B cell (primary cell): ENCODE results near the gene PARD3. TPM values are rescaled to one million over a fixed set of nuclear protein-coding genes. Genes with fewer than 3 reads are reported as not detected.

ENCODE experiments used
- ATAC-seq: fragments of 200-7000 bp; cut with Tn5 transposase; one replicate; pipeline ENCODE4 v1.10.0; 2021; ENCODE audit warnings: low read depth, mild to moderate bottlenecking, moderate number of reproducible peaks, moderate library complexity
- CTCF ChIA-PET: fragments of 350-600 bp; sonication (Branson Sonifier 250); formaldehyde crosslinking; loops from one replicate; lab custom pipeline; 2021; ENCODE audit warnings: antibody characterized with exemption, inconsistent platforms; lab: Charles Lee
- POLR2A ChIA-PET: fragments of 350-600 bp; sonication (Branson Sonifier 250); formaldehyde crosslinking; loops from one replicate; lab custom pipeline; 2021; ENCODE audit warnings: antibody characterized with exemption; lab: Charles Lee
- DNase-seq: peaks from one replicate; pipeline ENCODE4 v3.0.0; 2013
- H2AFZ ChIP-seq: 2 replicates; pipeline ENCODE4 v1.6.1; 2012; ENCODE audit warnings: mild to moderate bottlenecking, low read depth, low read length; ENCODE audit not compliant: insufficient read depth, poor library complexity, severe bottlenecking
- H3K27ac ChIP-seq, 2 donors: 1 replicate in 1 of 2; 2 replicates in 1 of 2; pipeline ENCODE4 v1.5.1; 2012 to 2013; ENCODE audit warnings: low read length in 2 of 2, mild to moderate bottlenecking in 2 of 2, moderate library complexity in 1 of 2
- H3K27me3 ChIP-seq, 4 experiments: fragments of 200-600 bp in 1 of 4; sonication (generic) in 1 of 4; replicated peaks in 1 of 4; 1 replicate in 2 of 4; 2 replicates in 2 of 4; pipeline versions ENCODE4 v1.6.1 to v1.7.0; 2013 to 2016; ENCODE audit warnings: low read length in 3 of 4, mild to moderate bottlenecking in 2 of 4, mixed read lengths in 1 of 4, moderate library complexity in 1 of 4; ENCODE audit not compliant: insufficient read depth in 4 of 4, control insufficient read depth in 3 of 4; ENCODE audit errors: control extremely low read depth in 1 of 4
- H3K36me3 ChIP-seq, 2 experiments: replicated peaks in 1 of 2; 1 replicate in 1 of 2; 2 replicates in 1 of 2; pipeline versions ENCODE4 v1.6.1 to v1.7.1; 2013; ENCODE audit warnings: low read length in 1 of 2; ENCODE audit not compliant: insufficient read depth in 2 of 2, control insufficient read depth in 1 of 2; ENCODE audit errors: control extremely low read depth in 1 of 2, extremely low read depth in 1 of 2
- H3K4me1 ChIP-seq, 2 donors: fragments of 200-600 bp in 1 of 2; sonication (generic) in 1 of 2; 1 replicate in 1 of 2; 2 replicates in 1 of 2; pipeline versions ENCODE4 v1.5.1 to v1.6.1; 2013 to 2017; ENCODE audit warnings: low read length in 2 of 2; ENCODE audit not compliant: control insufficient read depth in 2 of 2, insufficient read depth in 2 of 2
- H3K4me2 ChIP-seq: replicated peaks from 2 replicates; pipeline ENCODE3; 2012; ENCODE audit warnings: mild to moderate bottlenecking, low read depth, low read length; ENCODE audit not compliant: poor library complexity, severe bottlenecking
- H3K4me3 ChIP-seq, 5 experiments: fragments of 200-600 bp in 1 of 5; sonication (generic) in 1 of 5; 1 replicate in 3 of 5; 2 replicates in 2 of 5; pipeline versions ENCODE4 v1.5.1 to v1.7.0; 2011 to 2016; ENCODE audit warnings: low read length in 4 of 5, mild to moderate bottlenecking in 4 of 5, low read depth in 2 of 5, control low read depth in 1 of 5, moderate library complexity in 1 of 5; ENCODE audit not compliant: insufficient read depth in 1 of 5; ENCODE audit errors: control extremely low read depth in 1 of 5, extremely low read depth in 1 of 5
- H3K79me2 ChIP-seq: fragments of 200-600 bp; sonication (generic); one replicate; pipeline ENCODE4 v1.6.0; 2016; ENCODE audit warnings: low read length; ENCODE audit not compliant: control insufficient read depth, insufficient read depth
- H3K9ac ChIP-seq: fragments of 200-600 bp; sonication (generic); 2 replicates; pipeline ENCODE4 v1.6.1; 2017; ENCODE audit warnings: mild to moderate bottlenecking, low read length, moderate library complexity
- H3K9me3 ChIP-seq, 3 donors: one replicate each; pipeline versions ENCODE4 v1.6.1 to v1.7.1; 2013; ENCODE audit warnings: low read length in 2 of 3; ENCODE audit not compliant: control insufficient read depth in 2 of 3, insufficient read depth in 1 of 3; ENCODE audit errors: control extremely low read depth in 1 of 3
- H4K20me1 ChIP-seq: 2 replicates; pipeline ENCODE4 v1.6.0; 2012; ENCODE audit warnings: mild to moderate bottlenecking, low read length; ENCODE audit not compliant: insufficient read depth, control insufficient read depth, poor library complexity, severe bottlenecking
- H3K27ac Mint-ChIP-seq: one replicate; pipeline ENCODE4 v1.8.0; 2021; ENCODE audit warnings: mixed read lengths
- H3K27me3 Mint-ChIP-seq: one replicate; pipeline ENCODE4 v1.8.0; 2021; ENCODE audit warnings: mixed read lengths
- H3K4me1 Mint-ChIP-seq: one replicate; pipeline ENCODE4 v1.8.0; 2021; ENCODE audit warnings: mixed read lengths
- H3K4me3 Mint-ChIP-seq: one replicate; pipeline ENCODE4 v1.8.0; 2021; ENCODE audit warnings: mixed read lengths
- H3K9me3 Mint-ChIP-seq: one replicate; pipeline ENCODE4 v1.8.0; 2022; ENCODE audit warnings: mixed read lengths; ENCODE audit not compliant: insufficient read depth
- CTCF ChIP-seq: fragments of 200-600 bp; IDR thresholded peaks from one replicate; pipeline ENCODE4 v1.8.0; 2022; ENCODE audit warnings: antibody characterized with exemption, mild to moderate bottlenecking
- EZH2 ChIP-seq: IDR thresholded peaks from 2 replicates; pipeline ENCODE4 v1.6.1; 2012; ENCODE audit warnings: borderline replicate concordance, low read depth, mild to moderate bottlenecking, moderate library complexity, low read length; ENCODE audit not compliant: insufficient read depth, poor library complexity, severe bottlenecking
- WGBS: methylation state at CpG from one replicate; pipeline ENCODE4 v1.1.5; 2013; ENCODE audit warnings: missing lambda C conversion rate; ENCODE audit not compliant: insufficient coverage; 5-methylcytosine and 5-hydroxymethylcytosine counted together
- intact Hi-C: fragments of 100-400 bp; cut with micrococcal nuclease; formaldehyde crosslinking; loops from one replicate; pipeline ENCODE4 v1.10.0; 2022
- polyA plus RNA-seq: library from polyadenylated mRNA; depleted of rRNA; stranded (reverse); fragments of >200 nt; gene quantifications from 2 replicates; pipeline ENCODE4 v1.2.3, GENCODE V29; 2012
- total RNA-seq, 2 donors: library from RNA; stranded (reverse); fragments of 120-200 nt in 1 of 2; gene quantifications; 1 replicate in 1 of 2; 2 replicates in 1 of 2; pipeline versions ENCODE4 v1.2.3 to v1.2.4, GENCODE V29; 2013 to 2022

The PARD3 gene
- total and polyA plus RNA-seq, 2 donors (not counting 1 experiment from before 2014, with no cell fraction given) = not detected

GRCh38 chr10:34667177-34667576 lies 147.9 kb downstream of the PARD3 start:
- H3K4me3 ChIP-seq = no peak overlapping the region
- WGBS = no CpG with 5 or more reads among the region's 1 CpG
- no peaks in the 10 kb centered on the region for H3K4me1 Mint-ChIP-seq
- H3K9me3 Mint-ChIP-seq = no peaks in the 10 kb centered on the region
- DNase-seq (no peak), ATAC-seq (no peak)
- no peak overlapping the region for H3K4me3 Mint-ChIP-seq
- H3K27ac ChIP-seq = no peak overlapping the region
- no peak overlapping the region for H3K9ac ChIP-seq
- POLR2A ChIA-PET = no interaction called here
- H4K20me1 ChIP-seq = no peaks in the 10 kb centered on the region
- TF ChIP-seq EZH2 = no peak
- TF ChIP-seq CTCF = no peak
- no peak overlapping the region for H3K27ac Mint-ChIP-seq
- no peak overlapping the region for H2AFZ ChIP-seq
- no peaks in the 10 kb centered on the region for H3K27me3 Mint-ChIP-seq
- no peak overlapping the region for H3K4me2 ChIP-seq
- no peaks in the 10 kb centered on the region for H3K27me3 ChIP-seq
- no peaks in the 10 kb centered on the region for H3K4me1 ChIP-seq
- H3K79me2 ChIP-seq = no peaks in the 10 kb centered on the region
- no peaks in the 10 kb centered on the region for H3K9me3 ChIP-seq
- CTCF ChIA-PET = interaction anchor here (1.1 kb wide), 1 partner anchor 14 kb away, joined by 4 read pairs; no protein-coding TSS in a partner anchor
- H3K36me3 ChIP-seq = no peaks in the 10 kb centered on the region
- intact Hi-C loops = no loop called here

- Histone ChIP-seq H3K4me1 (no peaks in the 10 kb centered on the region), H3K27me3 (no peaks in the 10 kb centered on the region), H3K4me3 (no peak overlapping the region), H4K20me1 (no peaks in the 10 kb centered on the region), H3K9me3 (no peaks in the 10 kb centered on the region), H3K36me3 (no peaks in the 10 kb centered on the region), H3K4me2 (no peak overlapping the region), H2AFZ (peak overlapping the region; percentile 36), H3K27ac (no peak overlapping the region), H3K79me2 (no peaks in the 10 kb centered on the region), H3K9ac (no peak overlapping the region)
- WGBS = 14% methylated on average over 4 of the region's 6 CpGs
- TF ChIP-seq EZH2 (no peak), CTCF (no peak)
- CTCF ChIA-PET = interaction anchor here (0.5 kb wide), 1 partner anchor 804 kb away, joined by 3 read pairs; no protein-coding TSS in a partner anchor
- intact Hi-C loops = no loop called here
- Mint-ChIP-seq H3K4me1 (no peaks in the 10 kb centered on the region), H3K4me3 (no peak overlapping the region), H3K27me3 (no peaks in the 10 kb centered on the region), H3K27ac (no peak overlapping the region), H3K9me3 (no peaks in the 10 kb centered on the region)
- POLR2A ChIA-PET = no interaction called here
- DNase-seq = no peak
- ATAC-seq = no peak
These were observed 148.9 kb downstream of the PARD3 start for GRCh38 chr10:34666008-34666704.
